ENCODE measurements around the gene SNX32.
"Not testable (repeated sequence)": the region's sequence is repeated elsewhere in the genome, so short reads cannot be mapped to it uniquely, and the experiment has no call there.

The SNX32 gene

DNA sequence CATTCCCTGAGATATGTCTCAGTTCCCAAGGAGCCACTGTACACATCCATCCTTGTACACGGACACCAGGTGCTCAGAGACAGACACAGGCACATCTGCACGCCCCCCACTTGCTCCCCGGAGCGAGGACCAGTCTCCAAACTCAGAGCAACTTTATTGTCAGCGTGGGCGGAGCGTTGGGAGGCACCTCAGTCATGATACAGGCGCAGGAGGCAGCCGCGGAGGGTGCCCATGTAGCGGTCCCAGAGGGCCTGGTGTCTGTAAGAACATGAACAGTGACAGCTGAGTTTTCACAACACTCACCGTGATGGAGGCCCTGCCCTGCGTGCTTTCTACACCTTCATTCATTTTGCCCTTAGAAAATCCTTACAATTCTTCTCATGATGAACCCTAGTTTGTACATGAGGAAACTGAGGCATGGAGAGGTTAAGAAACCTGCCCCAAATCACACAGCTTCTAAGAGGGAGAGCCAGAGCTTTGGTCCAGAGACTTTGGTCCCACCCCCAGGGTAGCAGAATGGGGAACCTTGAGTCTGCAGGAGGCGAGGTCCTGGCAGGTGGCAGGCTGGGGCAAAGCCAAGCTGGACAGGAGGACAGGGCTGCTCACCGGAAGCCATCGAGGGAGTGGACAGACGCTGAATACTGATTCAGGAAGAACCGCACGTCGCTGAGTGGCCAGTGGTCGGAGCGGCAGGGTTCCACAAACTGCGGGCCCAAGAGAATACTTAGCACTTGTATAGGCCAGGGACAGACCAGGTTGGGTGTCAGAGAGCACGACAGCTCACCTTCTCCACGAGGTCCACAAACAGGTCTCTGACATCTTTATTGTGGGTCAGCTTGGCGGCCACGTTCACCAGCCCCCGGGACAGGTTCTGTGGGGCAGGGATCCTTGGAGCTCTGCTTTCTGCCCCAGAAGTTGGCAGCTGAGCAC, 50.3 kb downstream of the SNX32 start:
- DNase-seq (ENCODE audit: low read depth in 2 of 2): no peak

GRCh38 chr11:65884716-65885092, 50.9 kb downstream of the SNX32 start:
- peak; percentile 62 to 67 for DNase-seq (ENCODE audit: low read depth in 2 of 2)

GRCh38 chr11:65885231-65885630, 51.5 kb downstream of the SNX32 start:
- DNase-seq (ENCODE audit: low read depth in 2 of 2): no peak

- no peak for DNase-seq (ENCODE audit: low read depth in 2 of 2)
Observed at GRCh38 chr11:65885808-65886536, 52.2 kb downstream of the SNX32 start.

- no peak for DNase-seq (ENCODE audit: low read depth in 2 of 2)
Observed at GRCh38 chr11:65886826-65887722, 53.3 kb downstream of the SNX32 start.

DNA sequence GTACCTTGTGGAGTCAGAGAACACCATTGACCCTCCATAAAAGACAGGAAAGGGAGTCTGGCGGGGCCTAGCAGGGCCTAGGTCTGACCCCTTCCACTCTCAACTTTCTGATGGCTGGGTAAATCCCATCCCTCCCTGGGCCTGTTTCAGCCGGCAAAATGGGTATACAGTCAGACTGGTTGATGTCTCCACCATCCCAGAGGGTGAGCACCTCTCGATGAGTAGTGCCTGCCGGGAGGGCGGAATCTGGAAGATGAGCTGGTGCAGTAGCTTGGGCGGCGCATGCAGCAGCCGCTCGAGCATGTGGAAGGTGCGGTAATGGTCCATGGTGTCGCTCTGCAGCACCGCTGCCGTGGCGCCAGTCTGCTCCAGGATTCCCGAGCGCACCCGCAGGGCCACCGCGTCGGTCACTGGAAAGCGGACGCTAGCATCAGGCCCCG, 54.0 kb downstream of the SNX32 start:
- DNase-seq (ENCODE audit: low read depth in 2 of 2): no peak

DNA sequence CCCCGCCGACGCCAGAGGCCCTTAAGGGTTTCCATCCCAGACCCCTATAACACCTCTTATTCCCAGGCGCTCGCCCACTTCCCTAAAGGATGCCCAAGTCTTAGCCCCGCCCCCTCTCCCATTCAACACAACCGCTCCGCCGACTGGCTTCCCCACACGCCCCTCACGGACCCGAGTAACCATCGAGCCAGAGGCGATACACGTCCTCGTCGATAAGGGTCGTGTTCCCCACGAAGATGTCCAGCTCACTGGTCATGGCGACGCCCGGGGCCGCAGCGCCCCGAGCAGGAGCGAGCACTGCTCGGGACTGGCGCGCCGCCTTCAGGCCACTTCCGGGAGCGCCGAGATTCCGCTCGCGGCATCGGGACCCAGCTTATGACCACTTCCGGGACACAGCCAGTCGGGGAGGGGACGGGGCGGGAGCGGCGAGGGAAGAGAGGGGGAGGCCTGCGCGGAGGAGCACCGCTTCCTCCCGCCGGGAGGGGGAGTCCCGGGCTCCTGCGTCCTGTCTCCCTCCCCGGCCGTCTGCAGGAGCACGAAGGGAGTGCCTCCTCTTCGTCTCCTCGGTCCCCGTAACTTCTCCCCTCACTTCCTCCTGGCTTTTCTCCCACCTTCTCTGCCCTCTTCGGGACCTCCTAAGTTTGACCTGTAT, 54.5 kb downstream of the SNX32 start, which contains the start of gene FIBP:
FIBP (minus strand) TSS at position 309 of the 652 bp plus-strand sequence; CDS start at position 256, 53 bp downstream.
- peak; percentile 89 to 93 for DNase-seq (ENCODE audit: low read depth in 2 of 2)

GRCh38 chr11:65890324-65891218, 56.8 kb downstream of the SNX32 start, which contains the start of gene CCDC85B:
CCDC85B (plus strand) TSS chr11:65890673; CDS start chr11:65890784, 111 bp downstream.
- DNase-seq (ENCODE audit: low read depth in 2 of 2): peak; percentile 98

GRCh38 chr11:65891219-65892136, 57.7 kb downstream of the SNX32 start:
- no peak for DNase-seq (ENCODE audit: low read depth in 2 of 2)

- not testable (repeated sequence) for DNase-seq (ENCODE audit: low read depth in 2 of 2)
Observed at GRCh38 chr11:65892137-65892540, 58.4 kb downstream of the SNX32 start.

GRCh38 chr11:65892661-65893317, 59.0 kb downstream of the SNX32 start:
- DNase-seq (ENCODE audit: low read depth in 2 of 2): no peak

GRCh38 chr11:65894034-65894591, 60.4 kb downstream of the SNX32 start:
- DNase-seq (ENCODE audit: low read depth in 2 of 2): no peak

- no peak for DNase-seq (ENCODE audit: low read depth in 2 of 2)
Observed at GRCh38 chr11:65895482-65895981, 61.8 kb downstream of the SNX32 start.

GRCh38 chr11:65896034-65896999, 62.6 kb downstream of the SNX32 start:
- no peak for DNase-seq (ENCODE audit: low read depth in 2 of 2)

GRCh38 chr11:65897020-65897471, 63.3 kb downstream of the SNX32 start:
- no peak for DNase-seq (ENCODE audit: low read depth in 2 of 2)

DNA sequence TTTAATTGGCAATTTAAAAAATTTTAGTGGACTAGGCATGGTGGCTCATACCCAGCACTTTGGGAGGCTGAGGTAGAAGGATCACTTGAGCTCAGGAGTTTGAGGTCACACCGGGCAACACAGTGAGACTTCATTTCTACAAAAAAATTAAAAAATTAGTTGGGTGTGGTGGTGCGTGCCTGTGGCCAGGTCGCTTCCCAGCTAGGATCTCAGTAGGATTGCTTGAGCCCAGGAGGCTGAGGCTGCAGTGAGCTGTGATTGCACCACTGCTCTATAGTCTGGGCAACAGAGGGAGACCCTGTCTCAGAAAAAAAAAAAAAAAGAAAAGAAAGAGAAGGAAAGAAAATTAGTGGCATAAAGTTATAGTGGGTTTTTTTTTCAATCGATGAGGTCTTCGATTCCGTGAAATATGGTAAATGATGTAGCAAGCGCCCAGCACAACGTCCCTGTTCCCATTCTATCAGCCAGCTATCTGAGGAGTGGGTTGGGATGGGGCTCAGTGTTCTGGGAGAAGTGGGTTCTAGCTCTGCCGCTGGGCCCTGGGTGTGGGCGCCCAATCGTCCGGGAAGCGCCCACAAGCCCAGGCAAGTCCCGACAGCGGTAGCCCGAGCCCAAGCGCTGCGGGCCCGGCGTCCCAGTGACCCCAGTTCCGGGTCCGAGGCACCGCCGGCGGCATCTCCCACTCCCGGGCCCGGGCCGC, 65.0 kb downstream of the SNX32 start:
- DNase-seq (ENCODE audit: low read depth in 2 of 2): no peak
